ENCODE results near the gene GAL3ST1. TPM values are rescaled to one million over a fixed set of nuclear protein-coding genes. Genes with fewer than 3 reads are reported as not detected.

Gene GAL3ST1
- polyA plus RNA-seq, 1 donor (not counting 4 experiments of a cell fraction or from before 2014, with no cell fraction given) = not detected

GRCh38 chr22:30523646-30524489 is 50.6 kb downstream of the GAL3ST1 start:
- H3K27me3 ChIP-seq (ENCODE audit: control insufficient read depth, extremely low read depth, insufficient read depth, low read length) = peaks cover 10% of the 10 kb centered on the region
- H3K27ac ChIP-seq (ENCODE audit: control insufficient read depth, insufficient read depth, low read length) = no peak overlapping the region
- no peak overlapping the region for H3K4me2 ChIP-seq (ENCODE audit: control insufficient read depth, extremely low read depth, insufficient read depth, low read depth, low read length)
- dilution Hi-C loops (cut with MboI; ENCODE audit: extremely low pct_ligation_motif_present, low sequenced_read_pairs) = no loop called here
- no peak overlapping the region for H3K4me3 ChIP-seq (ENCODE audit: control insufficient read depth in 2 of 3, extremely low read depth in 1 of 3, insufficient read depth in 2 of 3, low read depth in 1 of 3, low read length in 3 of 3)
- FAIRE-seq (no peak), DNase-seq (ENCODE audit: low read depth, low spot score) (no peak)
- H3K4me1 ChIP-seq (ENCODE audit: control insufficient read depth, extremely low read depth, insufficient read depth, low read length) = no peaks in the 10 kb centered on the region
- H2AFZ ChIP-seq (ENCODE audit: control insufficient read depth, low read length) = no peak overlapping the region
- H3K9ac ChIP-seq (ENCODE audit: control insufficient read depth, extremely low read depth, insufficient read depth, low read length) = no peak overlapping the region
- H3K9me1 ChIP-seq (ENCODE audit: control insufficient read depth, extremely low read depth, insufficient read depth, low read length) = no peaks in the 10 kb centered on the region
- H3K36me3 ChIP-seq (ENCODE audit: control insufficient read depth in 2 of 2, extremely low read depth in 1 of 2, insufficient read depth in 2 of 2, low read length in 2 of 2) = no peaks in the 10 kb centered on the region
- H3K9me3 ChIP-seq (ENCODE audit: control insufficient read depth, low read depth, low read length) = no peaks in the 10 kb centered on the region
- TF ChIP-seq EZH2 (IDR thresholded peaks at IDR 0.05; ENCODE audit: low read length) (no peak), CTCF (optimal IDR thresholded peaks at IDR 0.05 in 1 of 3, IDR thresholded peaks at IDR 0.05 in 1 of 3, conservative IDR thresholded peaks at IDR 0.05 in 1 of 3; ENCODE audit: extremely low read depth in 1 of 3, insufficient read depth in 2 of 3, low read length in 3 of 3) (no peak)
- peaks cover 3% of the 10 kb centered on the region for H4K20me1 ChIP-seq (ENCODE audit: control insufficient read depth, extremely low read depth, insufficient read depth, low read length)
- H3K79me2 ChIP-seq (ENCODE audit: control insufficient read depth, insufficient read depth, low read length) = no peaks in the 10 kb centered on the region

GRCh38 chr22:30521368-30522156 is 52.9 kb downstream of the GAL3ST1 start:
- Histone ChIP-seq H3K27ac (ENCODE audit: control insufficient read depth, insufficient read depth, low read length) (no peak overlapping the region), H3K4me3 (ENCODE audit: control insufficient read depth in 2 of 3, extremely low read depth in 1 of 3, insufficient read depth in 2 of 3, low read depth in 1 of 3, low read length in 3 of 3) (no peak overlapping the region), H3K9ac (ENCODE audit: control insufficient read depth, extremely low read depth, insufficient read depth, low read length) (no peak overlapping the region), H3K9me1 (ENCODE audit: control insufficient read depth, extremely low read depth, insufficient read depth, low read length) (no peaks in the 10 kb centered on the region), H2AFZ (ENCODE audit: control insufficient read depth, low read length) (no peak overlapping the region), H3K4me2 (ENCODE audit: control insufficient read depth, extremely low read depth, insufficient read depth, low read depth, low read length) (no peak overlapping the region), H3K79me2 (ENCODE audit: control insufficient read depth, insufficient read depth, low read length) (no peaks in the 10 kb centered on the region), H3K4me1 (ENCODE audit: control insufficient read depth, extremely low read depth, insufficient read depth, low read length) (no peaks in the 10 kb centered on the region), H4K20me1 (ENCODE audit: control insufficient read depth, extremely low read depth, insufficient read depth, low read length) (peaks cover 3% of the 10 kb centered on the region), H3K27me3 (ENCODE audit: control insufficient read depth, extremely low read depth, insufficient read depth, low read length) (peaks cover 10% of the 10 kb centered on the region), H3K36me3 (ENCODE audit: control insufficient read depth in 2 of 2, extremely low read depth in 1 of 2, insufficient read depth in 2 of 2, low read length in 2 of 2) (no peaks in the 10 kb centered on the region), H3K9me3 (ENCODE audit: control insufficient read depth, low read depth, low read length) (no peaks in the 10 kb centered on the region)
- dilution Hi-C loops (cut with MboI; ENCODE audit: extremely low pct_ligation_motif_present, low sequenced_read_pairs) = no loop called here
- DNase-seq (ENCODE audit: low read depth, low spot score) = no peak
- FAIRE-seq = no peak
- TF ChIP-seq CTCF (optimal IDR thresholded peaks at IDR 0.05 in 1 of 3, IDR thresholded peaks at IDR 0.05 in 1 of 3, conservative IDR thresholded peaks at IDR 0.05 in 1 of 3; ENCODE audit: extremely low read depth in 1 of 3, insufficient read depth in 2 of 3, low read length in 3 of 3) (no peak), EZH2 (IDR thresholded peaks at IDR 0.05; ENCODE audit: low read length) (no peak)

Measured in keratinocyte (primary cell).